Measurements from ENCODE around the gene PDZRN4.

DNA sequence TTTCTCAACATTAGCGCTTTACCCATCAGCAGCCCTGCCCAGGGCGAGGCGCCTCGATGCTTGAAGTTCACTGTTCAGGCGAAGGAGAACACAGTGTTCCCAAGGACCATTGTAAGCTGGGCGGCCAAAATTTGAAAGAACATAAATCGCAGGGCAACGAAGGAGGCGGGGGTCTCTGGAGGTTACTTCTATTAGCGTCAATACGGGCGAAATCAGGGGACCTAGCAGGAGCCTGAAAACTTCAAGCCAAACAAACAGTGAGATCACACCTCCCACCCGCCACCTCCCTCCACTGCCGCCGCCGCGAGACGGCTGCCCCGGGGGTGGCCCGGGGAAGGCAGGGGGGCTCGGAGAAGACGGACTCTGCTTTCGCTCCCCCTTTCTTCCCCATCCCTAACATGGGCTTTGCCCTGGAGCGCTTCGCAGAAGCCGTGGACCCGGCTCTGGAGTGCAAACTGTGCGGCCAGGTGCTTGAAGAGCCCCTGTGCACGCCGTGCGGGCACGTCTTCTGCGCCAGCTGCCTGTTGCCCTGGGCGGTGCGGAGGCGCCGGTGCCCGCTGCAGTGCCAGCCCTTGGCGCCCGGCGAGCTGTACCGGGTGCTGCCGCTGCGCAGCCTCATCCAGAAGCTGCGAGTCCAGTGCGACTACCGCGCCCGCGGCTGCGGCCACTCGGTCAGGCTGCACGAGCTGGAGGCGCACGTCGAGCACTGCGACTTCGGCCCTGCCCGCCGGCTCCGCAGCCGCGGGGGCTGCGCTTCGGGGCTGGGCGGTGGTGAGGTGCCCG, at the start of gene PDZRN4:
- TF ChIP-seq, protein P1, sequence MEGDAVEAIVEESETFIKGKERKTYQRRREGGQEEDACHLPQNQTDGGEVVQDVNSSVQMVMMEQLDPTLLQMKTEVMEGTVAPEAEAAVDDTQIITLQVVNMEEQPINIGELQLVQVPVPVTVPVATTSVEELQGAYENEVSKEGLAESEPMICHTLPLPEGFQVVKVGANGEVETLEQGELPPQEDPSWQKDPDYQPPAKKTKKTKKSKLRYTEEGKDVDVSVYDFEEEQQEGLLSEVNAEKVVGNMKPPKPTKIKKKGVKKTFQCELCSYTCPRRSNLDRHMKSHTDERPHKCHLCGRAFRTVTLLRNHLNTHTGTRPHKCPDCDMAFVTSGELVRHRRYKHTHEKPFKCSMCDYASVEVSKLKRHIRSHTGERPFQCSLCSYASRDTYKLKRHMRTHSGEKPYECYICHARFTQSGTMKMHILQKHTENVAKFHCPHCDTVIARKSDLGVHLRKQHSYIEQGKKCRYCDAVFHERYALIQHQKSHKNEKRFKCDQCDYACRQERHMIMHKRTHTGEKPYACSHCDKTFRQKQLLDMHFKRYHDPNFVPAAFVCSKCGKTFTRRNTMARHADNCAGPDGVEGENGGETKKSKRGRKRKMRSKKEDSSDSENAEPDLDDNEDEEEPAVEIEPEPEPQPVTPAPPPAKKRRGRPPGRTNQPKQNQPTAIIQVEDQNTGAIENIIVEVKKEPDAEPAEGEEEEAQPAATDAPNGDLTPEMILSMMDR (IDR thresholded peaks at IDR 0.05), result no peak
- no peak for TF ChIP-seq POLR2A (IDR thresholded peaks at IDR 0.05)

Data from stomach (tissue), 4 donors.